GM19463 (cell line): ENCODE measurements around the gene KCTD21.
A peak's percentile ranks its signal among the peaks of the same experiment; 100 is the strongest.
"Not testable (repeated sequence)": the region's sequence is repeated elsewhere in the genome, so short reads cannot be mapped to it uniquely, and the experiment has no call there.

Experiments
- ATAC-seq: cut with Tn5 transposase; IDR thresholded peaks from one replicate; pipeline ENCODE4 v1.9.1; 2021; ENCODE audit warnings: mild to moderate bottlenecking, moderate library complexity; ENCODE audit not compliant: unreplicated experiment

The KCTD21 gene, protein sequence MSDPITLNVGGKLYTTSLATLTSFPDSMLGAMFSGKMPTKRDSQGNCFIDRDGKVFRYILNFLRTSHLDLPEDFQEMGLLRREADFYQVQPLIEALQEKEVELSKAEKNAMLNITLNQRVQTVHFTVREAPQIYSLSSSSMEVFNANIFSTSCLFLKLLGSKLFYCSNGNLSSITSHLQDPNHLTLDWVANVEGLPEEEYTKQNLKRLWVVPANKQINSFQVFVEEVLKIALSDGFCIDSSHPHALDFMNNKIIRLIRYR

DNA sequence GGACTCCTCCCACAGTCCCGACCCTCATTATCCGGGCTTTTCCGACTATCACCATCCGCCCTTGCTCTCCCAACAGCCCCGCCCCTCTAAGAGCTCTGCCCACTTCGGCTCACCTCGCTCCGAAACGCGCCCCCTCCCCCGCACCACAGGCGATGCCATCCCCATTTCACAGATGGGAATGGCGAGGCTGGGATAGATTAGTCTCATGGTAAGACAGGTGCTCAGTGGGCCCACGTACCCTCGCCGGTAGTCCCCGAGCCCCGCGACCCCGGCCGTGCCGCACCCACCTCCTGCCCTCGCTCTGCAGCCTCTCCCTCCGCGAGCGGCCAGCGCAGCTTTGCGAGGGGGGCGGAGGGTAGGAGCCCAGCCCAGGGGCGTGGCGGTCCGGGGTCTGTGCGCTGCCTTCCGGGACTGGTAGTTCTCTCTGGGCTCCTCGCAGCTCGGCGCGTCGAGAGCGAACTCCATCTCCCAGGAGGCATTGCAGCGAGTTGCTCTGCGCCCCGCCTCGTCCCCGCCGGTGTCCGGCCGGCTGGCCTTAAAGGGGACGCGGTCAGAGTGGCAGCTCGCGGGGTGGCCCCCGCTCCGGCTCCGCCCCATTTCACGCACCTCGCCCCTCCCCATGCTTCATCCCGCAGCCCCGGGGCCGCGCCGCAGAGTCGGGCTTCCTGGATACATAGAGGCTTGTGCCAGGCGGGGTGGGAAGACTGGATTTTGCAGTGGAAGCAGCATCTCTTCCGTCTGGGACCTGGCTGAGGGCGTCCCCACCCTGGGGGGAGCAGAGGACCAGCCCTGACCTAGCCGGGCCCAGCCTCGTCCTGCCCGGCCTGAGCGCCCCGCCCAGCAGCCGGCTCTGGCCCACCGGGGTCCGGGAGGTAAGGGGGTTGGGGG, at the start of gene KCTD21, which contains the start of gene USP35:
Gene KCTD21, minus strand, starts transcription at position 341 of the 888 bp plus-strand sequence. CDS start 14,072 bp downstream, outside the sequence.
Gene USP35, plus strand, starts transcription at position 634 of the 888 bp plus-strand sequence. CDS start 7,327 bp downstream, outside the sequence.
- peak; percentile 94 for ATAC-seq

DNA sequence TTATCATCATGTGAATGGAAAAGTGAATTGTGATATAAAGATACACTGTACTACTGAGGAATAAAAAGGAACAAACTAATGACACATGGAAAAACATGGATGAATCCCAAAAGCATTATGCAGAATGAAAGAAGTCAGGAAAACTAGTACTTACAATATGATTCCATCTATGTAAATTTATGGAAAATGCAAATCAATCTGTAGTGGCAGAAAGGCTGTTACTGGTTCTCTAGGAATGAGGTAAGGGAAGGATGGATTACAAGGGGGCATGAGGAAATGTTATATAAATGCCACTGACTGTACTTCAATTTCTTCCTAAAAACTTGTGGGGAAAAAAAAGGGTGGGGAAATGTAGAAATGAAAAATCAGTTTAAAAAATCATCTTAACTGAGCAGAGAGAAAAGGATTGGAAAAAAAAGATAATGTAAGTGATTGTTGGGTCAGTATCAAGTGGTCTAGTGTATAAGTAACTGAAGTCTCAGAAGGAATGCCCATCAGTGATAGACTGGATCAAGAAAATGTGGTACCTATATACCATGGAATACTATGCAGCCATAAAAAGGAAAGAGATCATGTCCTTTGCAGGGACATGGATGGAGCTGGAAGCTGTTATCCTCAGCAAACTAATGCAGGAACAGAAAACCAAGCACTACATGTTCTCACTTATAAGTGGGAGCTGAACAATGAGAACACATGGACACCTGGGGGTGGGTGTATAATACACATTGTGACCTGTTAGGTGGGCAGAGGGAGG, 49.0 kb upstream of the KCTD21 start:
- no peak for ATAC-seq

DNA sequence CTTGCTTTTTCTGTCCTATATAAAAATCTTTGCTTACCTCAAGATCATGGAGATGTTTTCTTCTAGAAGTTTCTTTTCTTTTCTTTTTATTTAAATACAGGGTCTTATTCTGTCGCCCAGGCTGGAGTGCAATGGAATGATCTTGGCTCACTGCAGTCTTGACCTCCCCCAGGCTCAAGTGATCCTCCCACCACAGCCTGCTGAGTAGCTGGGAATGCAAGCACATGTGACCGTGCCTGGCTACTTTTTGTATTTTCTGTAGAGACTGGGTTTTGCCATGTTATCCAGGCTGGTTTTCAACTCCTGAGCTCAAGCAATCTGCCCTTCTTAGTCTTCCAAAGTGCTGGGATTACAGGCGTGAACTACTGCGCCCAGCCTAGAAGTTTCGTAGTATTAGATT, 45.6 kb upstream of the KCTD21 start:
- ATAC-seq = no peak

DNA sequence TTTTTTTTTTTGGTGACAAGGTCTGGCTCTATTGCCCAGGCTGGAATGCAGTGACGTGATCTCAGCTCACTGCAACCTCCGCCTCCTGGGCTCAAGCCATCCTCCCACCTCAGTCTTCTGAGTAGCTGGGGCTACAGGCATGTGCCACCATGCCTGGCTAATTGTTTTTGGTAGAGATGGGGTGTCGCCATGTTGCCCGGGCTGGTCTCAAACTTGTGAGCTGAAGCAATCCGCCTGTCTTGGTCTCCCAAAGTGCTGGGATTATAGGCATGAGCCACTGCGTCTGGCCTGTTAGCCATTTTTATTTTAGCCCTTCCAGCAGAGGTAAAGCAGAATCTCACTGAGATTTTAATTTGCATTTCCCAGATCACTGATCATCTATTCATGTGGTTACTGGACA, 44.6 kb upstream of the KCTD21 start:
- ATAC-seq = not testable (repeated sequence)

DNA sequence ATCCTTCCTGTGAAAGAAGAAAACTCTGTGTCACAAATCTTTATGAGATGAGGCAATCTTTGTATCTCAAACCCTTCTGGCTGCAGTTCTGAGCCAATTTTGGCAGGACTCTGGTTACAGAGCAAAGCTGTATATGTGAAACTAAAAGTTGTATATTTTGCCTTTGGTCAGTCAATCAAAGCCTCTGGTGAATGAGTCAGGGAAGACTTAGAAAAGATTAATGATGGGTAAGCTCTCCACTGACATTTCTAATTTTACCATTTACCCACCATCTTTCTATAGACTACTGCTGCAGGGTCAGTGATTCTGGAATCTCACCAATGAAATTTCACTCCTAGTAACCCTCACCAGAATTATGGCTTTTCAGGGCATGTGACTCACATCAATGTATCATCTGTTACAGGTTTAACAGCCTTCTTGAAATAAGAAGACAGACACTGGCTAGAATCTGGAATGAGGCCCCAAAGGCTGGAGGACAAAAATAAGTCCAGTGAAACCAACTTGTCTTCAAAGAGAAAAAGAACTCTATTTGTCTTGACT, 43.6 kb upstream of the KCTD21 start:
- ATAC-seq = no peak

DNA sequence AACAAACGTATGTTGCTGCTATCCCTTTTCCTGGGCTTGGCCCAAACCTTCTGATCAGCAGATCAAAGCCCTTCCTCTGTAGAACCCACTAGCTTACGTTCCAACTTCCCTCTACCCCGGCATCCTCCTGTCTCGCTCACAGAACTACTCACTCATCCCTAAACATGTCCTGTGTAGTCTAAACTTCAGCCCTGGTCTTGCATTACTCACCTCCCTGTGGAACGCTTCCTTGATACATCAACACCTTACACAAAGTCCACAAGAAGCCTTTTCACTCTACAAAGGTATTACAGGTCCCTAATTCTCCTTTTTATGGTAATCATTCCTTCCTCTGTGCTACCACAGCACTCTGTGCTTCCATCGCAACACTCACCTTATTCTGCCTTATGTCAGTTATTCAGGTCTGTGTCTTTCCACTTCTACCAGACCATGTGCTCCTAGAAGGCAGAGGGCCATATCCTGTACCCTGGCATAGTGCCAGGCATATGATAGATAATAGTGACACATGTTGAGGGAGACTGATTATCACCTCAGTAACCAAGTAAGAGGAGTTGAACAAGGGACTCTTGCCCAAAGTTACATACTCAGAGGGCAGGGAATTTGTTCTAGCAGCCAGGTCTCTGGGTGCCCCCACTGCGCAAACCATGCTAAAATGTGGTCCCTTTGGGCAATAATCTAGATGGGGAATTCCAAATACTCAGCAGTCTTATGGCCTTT, 41.9 kb upstream of the KCTD21 start:
- ATAC-seq = no peak

DNA sequence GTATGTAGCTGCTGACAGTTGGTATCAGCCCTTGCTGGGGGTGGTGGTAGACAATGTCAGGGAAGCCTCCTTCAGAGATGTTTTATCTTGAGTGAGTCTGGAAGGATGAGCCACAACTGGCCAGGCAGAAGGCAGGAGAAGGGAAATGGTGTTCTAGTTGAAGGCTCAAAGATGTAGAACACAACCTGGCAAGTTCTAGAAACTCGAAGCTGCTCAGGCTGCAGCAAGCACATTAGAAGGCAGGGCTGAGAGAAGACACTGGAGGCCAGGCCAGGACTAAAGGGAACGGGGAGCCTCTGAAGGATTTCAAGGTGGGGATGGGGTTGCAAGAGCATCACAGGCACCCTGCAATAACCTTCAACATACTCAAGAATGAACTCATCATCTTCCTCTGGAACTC, 40.7 kb upstream of the KCTD21 start:
- no peak for ATAC-seq

DNA sequence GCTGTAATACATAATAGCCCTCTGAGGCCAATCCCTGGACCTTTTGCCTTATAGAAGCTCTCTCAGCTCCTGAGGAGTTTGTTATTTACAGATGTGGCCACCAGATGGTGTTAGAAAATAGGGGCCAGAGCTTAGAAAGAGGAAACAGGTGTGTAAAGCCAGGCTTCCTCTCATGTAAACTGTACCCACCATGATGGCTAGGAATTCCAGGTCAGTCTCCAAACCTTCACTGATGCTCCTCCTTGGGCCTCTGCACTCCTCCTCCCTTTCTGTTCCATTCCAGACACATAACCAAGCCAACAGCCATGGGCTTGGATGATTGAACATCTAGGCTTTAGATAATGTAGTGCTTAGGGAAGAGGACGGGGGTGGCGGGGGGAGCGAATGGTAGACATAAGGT, 40.0 kb upstream of the KCTD21 start:
- no peak for ATAC-seq

DNA sequence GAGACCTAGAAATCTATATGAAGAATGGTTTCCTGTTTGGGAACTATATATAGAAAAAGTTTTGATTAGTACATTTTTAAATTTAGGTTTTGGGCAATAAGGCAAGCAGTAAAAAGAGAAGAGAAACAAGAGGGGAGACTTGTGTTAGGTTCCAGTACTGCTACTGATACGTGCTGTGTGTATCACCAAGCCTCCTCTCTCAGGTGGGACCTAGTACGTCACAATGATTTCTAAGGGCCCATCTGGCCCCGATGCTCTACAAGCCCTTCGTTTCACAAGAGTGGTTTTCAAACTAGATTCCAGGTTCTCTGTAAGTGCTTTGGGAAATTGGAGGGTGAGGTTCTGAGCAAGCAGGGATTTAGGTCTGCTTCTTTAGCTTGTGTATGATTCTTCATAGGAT, 39.5 kb upstream of the KCTD21 start:
- ATAC-seq = no peak

DNA sequence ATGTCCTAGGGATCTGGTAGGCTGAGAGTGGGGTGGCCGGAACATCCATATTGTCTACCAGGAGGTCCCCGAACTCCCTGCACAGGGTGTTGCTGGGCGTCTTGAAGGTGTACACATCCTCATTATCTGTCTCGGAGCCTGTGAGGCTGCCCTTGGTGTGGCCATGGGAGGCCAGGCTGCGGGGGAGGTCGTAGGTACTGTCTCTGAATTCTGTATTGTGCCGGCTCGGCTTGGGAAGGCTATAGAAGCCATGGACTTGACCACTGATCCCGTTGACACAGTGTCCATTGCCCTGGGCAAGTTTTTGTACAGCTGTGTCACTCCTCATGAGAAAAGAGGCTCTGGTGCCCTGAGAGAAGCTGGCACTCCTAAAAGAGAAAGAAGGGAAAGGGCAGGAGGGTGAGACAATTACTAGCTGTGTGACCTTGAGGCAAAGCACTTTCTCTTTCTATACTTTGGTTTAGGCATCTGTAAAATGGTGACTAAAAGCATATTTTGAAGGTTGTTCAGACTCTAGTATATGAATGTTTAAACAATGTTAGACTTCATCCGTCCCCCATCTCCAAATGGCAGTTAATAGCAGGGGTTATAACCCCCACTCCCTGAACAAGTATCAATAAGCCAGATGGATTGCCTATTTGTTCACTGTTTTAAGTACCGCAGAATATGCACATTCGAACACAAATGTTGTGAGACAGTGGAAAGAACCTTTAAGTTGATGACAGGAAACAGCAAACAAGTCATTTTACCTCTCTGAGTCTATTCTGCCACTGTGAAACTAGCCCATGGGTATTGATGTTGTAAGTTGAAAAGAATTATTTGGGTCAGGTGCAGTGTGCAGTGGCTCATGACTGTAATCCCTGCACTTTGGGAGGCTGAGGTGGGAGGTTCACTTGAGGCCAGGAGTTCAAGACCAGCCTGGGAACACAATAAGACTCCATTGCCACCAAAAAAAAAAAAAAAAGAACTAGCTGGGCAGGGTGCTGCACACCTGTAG, 38.6 kb upstream of the KCTD21 start:
- ATAC-seq = no peak

DNA sequence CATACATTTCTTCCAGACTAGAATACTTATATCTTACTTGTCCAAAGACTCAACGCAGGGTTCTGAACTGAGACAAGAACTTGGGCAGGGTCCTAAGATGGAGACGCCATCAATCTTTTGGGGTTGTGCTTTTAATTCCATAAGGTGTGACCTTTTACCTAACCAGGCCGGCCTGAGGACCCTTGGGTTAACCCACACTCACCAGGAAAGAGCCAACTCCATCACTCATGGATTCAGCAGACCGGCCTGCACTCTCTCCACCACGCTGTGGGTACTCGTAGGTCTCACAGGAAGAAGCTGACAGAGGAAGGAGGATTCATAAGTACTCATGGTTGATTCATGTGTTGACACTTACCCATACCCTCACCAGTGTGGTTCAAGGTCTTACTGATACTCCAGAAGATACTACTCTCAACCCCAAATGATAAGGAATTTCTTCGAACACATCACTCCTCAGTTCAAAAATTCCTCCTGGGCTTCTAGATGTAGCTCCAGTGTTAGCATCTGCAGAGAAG, 36.5 kb upstream of the KCTD21 start:
- no peak for ATAC-seq

DNA sequence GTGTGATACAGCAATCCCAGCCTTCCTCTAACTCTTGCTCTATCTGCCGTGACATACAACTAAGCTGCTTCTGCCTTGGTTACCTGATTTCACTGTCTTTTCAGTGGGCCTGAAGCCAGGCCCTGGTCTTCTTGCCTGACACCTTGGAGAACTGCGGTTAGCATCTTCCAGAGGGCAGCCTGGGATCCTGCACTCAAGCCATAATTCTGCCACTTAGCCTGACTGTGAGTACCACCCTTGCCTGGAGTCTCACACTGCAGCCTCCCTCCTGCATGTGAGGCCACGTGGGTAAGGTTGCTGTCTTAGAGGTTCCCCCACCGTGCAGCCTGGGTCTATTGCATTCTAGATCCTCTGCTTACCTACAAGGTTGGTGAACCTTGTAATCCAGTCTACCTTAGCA, 36.1 kb upstream of the KCTD21 start:
- ATAC-seq = no peak

DNA sequence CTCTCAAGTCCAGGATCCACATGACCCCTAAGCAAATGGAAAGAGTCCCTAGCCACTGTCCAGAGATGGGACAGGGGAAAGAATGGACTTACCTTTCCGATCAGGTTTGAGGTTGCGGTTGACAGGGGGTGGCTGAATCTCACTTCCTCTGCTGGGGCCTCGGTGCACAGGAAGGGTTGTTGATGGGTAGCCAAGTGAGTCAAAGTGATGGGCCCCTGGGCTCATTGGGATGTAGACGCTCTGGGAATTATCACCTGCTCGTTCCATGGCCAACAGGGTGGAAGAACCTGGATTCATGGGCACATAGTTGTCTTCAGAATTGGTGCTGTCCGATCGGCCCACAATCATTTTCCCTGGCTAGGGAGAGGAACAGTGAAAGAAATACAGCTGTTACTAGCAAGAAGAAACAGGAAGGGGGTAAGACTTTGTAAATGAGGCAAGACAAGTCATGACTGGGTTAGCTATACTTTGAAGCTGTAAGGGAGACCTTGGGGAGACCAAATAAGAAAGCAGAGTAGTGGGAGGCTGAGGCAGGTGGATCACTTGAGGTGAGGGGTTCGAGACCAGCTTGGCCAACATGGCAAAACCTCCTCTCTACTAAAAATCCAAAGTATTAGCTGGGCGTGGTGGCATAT, 35.0 kb upstream of the KCTD21 start:
- ATAC-seq = peak; percentile 70

DNA sequence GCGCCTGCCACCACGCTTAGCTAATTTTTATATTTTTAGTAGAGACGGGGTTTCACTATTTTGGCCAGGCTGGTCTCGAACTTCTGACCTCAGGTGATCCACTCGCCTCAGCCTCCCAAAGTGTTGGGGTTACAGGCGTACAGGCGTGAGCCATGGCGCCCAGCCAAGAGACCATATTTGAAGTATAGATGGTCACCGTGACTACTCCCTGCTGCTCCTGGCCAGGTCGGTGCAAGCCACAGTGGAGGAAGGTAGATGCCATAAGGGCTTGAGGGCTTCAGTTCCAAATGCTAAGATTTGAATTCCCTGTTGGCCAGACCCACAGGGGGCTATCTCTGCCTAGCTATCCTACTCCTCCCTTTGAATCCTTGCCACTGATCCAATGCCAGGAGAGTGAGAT, 34.3 kb upstream of the KCTD21 start:
- ATAC-seq = not testable (repeated sequence)

DNA sequence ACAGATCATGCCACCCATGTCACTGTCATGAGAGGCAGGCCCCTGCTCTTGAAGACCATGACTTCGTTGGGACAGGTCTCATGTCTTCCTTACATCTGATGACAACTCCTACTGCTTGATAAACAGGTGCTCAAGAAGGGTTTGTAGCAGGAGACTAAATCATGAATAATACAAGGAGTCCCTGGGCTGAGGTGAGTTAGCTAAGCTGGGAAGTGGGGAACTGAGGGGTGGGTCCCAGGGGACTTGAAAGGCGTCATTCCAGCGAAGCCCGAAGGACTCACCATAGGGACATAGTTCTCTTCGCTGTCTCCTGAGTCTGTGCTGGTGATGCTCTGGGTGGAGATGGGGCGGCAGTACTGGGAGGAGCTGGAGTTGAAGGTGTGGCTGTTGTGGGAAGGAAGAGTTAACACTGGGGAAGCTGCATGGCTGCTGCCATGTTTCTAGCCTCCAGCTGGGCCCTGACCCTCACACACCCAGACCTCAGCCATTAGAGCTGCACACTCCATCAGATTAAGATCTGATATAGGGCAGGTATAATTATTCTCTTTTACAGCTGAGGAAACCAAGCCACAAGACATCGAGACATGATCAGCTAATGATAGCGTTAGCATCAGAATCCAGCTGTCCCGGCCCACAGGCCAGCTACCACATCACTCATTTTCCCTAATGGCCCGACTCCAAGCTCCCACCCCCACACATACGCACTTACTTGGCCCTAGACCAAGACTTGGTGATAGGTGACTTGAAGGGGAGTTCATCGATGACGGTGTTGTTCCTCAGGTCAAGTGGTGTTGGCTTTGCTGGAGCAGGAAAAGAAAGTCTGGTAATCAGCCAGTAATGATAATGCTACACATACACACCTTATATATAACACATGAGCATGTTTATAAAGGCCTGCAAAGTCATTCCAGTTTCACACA, 33.2 kb upstream of the KCTD21 start:
- no peak for ATAC-seq

DNA sequence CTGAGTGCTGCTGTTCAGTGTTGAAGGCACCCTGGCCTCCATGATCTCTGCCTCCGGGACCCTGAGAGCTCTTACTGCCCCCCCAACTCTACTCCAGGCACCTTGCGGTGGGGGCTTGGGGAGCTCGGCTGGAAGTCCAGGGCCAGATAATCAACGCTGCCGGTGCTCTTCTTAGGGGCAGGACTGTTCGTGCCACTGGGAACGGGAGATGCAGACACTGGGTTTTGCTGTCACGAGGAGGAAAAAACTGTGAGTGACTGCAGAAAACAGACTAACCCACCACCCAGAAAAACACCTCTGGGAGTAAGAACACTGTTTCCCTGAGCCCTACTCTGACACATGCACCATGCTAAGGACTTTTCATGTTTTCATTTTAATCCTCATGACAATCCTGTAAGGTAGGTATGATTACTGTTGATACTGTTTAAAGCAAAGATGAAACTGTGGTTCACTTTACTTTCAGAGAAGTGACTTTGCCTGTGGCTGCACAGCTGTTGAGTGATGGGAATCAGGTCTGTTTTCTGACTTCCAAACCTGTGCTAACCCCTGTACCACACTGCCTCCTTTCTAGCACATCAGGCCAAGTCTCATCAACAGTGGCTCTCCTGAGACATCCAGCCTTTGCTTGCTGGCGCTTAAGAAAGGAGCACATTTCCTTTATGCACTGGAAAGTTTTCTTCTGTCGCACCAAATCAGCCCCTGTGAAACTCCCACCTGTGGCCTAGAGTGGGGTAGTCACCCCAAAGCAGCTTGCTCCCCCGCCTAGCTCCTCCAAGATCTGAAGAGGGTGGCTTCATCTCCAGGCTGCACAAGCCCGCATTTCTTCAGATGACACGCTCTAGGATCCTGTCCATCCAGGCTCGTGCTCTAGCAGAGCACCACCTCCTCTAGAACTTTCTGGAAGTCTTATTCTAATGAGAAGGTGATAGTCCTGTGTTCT, 32.1 kb upstream of the KCTD21 start:
- no peak for ATAC-seq
